Cardiac septum (tissue), 1 donor: ENCODE results near the gene REXO4. TPM values are rescaled to one million over a fixed set of nuclear protein-coding genes. Genes with fewer than 3 reads are reported as not detected.

Experiments used
- DNase-seq: peaks from one replicate; pipeline ENCODE4 v3.0.0-alpha.2; 2020; ENCODE audit warnings: low spot score
- intact Hi-C: fragments of 100-400 bp; cut with DNase I; formaldehyde crosslinking; loops from one replicate; pipeline ENCODE4 v1.14.0; 2022
- total RNA-seq: library from RNA; stranded (reverse); fragmentation: NEBNext Ultra II Directional; extraction: Animal tissue kit (Norgen Biotek cat#: 25700); gene quantifications from one replicate; pipeline ENCODE4 v1.2.1, GENCODE V29; 2021
- donor health status: DM: no; HTN: no; CAD: no.

REXO4 gene
- total RNA-seq, 1 donor from 2014 or later, result 12.2 TPM

DNA sequence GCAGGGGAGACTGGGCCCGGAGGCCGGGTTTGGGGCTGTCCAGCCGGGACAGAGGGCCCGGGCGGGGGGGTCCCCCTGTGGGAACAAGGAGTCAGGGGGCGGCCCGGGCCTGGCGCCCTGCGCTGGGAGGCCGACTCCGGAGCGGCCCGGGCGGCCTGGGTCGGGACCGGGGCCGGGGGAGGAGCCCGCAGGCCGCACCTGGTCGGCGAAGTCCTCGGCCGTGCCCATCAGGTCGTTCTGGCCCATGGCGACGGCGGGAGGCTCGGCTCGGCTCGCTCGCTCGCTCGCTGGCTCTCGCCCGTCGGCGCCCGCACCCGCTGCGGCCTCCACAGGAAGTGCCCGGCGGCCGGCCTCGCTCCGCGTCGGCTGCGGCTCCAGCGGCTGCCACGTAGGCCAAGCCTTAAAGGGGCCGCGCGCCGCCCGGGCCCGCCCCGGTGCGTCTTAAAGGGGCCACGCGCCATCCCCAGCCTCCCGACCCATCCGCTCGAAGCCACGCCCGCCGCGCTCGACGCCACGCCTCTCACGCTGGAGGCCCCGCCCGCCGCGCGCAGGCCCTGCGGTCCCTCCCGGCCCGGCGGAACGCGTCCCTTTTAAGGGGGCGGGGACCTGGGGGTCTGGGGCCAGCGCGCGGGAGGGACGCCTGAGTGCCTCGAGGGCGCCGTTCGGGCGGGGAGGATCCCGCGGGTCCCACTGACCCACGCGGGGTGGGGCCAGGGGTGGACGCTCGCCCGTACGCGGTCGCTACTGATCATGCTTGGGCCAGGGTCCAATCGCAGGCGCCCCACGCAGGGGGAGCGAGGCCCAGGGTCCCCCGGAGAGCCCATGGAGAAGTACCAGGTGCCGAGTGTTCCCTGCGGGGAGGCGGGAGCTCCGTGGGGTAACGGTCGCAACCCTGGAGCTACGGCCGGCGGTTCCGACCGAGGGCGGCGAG is 41.8 kb downstream of the REXO4 start, which contains the start of the genes STKLD1 and SURF4:
Gene STKLD1 (plus strand): TSS at position 643 of the 931 bp plus-strand sequence. CDS start 108 bp downstream, at position 751.
Gene SURF4 (minus strand): TSS at position 337 of the 931 bp plus-strand sequence. CDS start 91 bp downstream, at position 246.
- intact Hi-C loops, result loop anchor here (1.0 kb wide), 2 partner anchors 28 to 40 kb away; partner anchors contain the start of genes MED22, RPL7A and SURF6
- DNase-seq, result peak; percentile 98

DNA sequence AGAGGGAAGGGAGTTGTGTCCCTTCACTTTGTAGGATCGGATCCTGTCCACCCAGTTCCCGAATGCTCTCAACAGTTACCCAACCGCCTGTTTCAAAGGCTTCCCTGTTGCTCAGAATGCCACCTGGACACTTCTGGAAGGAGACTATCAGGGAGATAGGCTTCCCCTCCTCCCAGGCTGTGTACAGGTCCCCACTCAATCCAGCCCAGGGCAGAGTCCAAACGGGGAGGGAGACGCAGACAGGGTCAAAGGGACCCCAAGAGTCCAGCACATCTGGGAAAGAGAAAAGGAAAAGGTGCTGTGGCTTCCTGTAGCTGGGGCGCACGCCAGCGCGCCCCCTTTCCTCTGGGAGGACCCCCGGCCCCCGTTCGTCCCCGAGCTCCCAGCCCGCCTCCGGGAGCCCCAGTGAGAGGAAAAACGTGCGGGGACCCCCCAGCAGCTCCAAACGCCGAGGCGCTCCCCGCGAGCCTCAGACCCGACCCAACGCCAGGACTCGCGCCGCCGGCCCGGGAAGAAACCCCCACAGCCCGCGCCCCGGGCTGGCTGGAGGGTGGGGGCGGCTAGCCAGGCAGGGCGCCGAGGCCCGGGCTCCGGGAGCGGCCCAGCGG is 42.6 kb downstream of the REXO4 start:
- no peak for DNase-seq
- intact Hi-C loops, result no loop called here

DNA sequence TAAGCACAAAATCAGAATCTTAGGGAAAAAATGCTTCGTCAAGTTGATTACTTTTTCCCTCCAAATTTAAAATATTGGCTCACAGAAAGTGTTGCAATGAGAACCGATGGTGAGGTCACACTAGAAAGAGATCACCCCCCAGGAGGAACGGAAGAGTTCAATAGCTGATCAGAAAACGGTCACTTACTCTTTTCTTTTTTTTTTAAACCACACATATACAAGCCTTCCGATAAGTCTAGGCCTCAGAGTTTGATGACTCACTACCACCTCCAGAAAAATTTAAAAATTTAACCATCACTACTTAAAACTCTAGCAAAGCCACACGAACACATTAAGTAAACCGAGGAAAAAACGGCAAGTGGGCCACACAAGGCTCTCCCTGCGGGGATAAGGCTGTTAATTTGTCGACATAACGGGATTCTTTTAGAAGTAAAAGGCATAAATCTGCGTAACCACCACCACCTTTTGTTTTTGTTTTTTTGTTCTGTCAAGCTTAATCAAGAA is 43.1 kb downstream of the REXO4 start:
- intact Hi-C loops, result loop anchor here (5.0 kb wide), 1 partner anchor 43 kb away; the partner anchor contains the start of gene REXO4

DNA sequence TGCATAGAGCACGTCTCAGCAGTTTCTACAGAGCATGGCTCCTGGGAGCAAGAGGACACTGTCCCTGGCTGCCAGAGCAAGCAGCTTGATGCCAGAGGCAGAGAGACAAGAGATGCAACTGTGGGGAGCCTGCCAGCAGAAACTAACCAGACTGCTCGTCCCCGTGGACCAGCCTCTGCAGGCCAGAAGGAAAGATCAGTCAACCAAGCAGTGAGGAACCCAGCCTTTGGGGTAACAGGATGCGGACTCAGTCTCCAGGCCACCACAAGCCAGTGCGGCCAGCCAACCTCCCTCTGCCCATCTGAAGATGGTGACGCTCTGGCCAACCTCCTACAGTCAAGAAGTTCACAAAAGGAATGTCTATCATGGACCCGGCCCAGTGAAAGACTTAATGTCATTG is 45.7 kb downstream of the REXO4 start:
- intact Hi-C loops, result loop anchor here (5.0 kb wide), 1 partner anchor 45 kb away; the partner anchor contains the start of gene REXO4
- DNase-seq, result no peak

More for the DNA sequence above, 43.1 kb downstream of the REXO4 start:
- no peak for DNase-seq

DNA sequence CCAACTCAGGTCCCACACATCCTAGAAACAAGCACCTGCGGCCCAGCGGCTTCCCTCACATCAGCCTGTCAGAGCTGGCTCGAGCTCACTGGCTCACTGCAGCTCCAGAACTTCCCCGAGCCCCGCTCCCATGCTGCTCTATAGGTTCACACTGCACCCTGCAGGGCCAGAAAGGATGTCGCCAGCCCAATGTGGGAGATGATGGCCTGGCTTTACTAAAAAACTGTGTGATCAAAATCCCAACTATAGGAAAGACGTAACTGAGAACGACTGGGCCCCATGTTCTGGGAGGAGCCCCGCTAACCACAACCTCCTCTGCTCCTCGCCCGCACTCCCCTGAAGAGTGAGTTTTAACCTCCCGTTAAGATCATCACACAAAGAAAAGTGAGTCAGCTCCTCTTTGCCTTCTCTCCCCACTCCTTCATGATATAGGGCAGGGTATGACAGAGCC is 46.5 kb downstream of the REXO4 start:
- intact Hi-C loops, result loop anchor here (5.0 kb wide), 1 partner anchor 46 kb away; the partner anchor contains the start of gene REXO4
- DNase-seq, result no peak

DNA sequence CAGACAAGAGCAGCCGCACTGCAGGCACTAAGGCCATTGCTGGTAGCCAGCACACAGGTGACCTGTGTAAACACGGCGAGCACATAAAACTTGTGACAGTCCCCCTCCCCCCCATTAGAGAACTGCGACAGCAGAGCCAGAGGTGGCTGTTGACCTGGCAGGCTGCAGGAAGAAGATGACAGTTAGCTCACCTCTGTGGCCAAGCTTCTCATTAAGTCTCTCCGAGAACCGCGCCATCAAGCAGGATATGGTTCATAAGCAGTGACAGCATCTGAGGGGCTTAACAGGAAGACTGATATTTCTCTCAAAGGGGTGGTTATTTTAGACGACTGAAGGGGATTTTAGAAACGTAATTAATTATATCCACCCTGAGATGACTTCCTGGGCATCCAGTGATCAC is 47.1 kb downstream of the REXO4 start:
- DNase-seq, result no peak
- intact Hi-C loops, result loop anchor here (5.0 kb wide), 1 partner anchor 47 kb away; the partner anchor contains the start of gene REXO4

DNA sequence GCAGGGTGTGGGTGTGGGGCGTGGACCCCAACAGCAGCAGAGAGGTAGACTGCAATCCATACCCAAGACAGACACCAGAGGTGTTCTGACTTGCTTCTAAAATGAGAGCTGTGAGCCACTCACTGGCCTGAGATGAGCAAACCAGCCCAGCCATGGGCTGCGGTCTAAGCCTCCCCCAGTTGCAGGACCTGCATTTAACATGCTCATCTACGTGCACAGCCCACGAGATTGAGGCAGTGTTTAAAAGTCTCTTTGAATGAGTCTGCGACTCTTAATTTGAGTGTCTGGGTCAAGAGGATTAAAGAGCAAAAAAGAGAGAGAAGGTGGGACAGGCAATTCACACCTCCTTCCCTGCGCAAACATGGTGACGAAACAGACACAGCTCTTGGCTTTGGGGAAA is 47.9 kb downstream of the REXO4 start:
- intact Hi-C loops, result loop anchor here (5.0 kb wide), 1 partner anchor 47 kb away; the partner anchor contains the start of gene REXO4
- no peak for DNase-seq

DNA sequence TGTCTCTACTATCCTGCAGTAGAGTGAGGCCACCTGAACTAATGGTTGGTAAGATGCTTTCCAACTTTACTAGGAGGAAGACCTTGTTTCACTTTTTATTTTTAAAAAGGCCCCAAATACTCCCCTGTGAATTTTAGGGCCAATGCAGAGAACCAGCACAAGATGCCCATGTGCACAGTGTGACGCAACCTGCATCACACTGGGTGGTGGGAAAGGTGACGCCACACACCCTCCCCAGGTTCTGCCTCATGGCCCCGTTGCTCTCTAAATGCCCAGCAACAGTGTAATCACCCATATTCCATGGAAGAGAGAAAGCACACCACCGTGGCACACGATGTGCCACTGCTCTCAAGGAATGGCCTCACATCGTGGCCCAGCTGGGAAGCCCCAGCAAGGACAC is 48.4 kb downstream of the REXO4 start:
- intact Hi-C loops, result no loop called here
- no peak for DNase-seq

DNA sequence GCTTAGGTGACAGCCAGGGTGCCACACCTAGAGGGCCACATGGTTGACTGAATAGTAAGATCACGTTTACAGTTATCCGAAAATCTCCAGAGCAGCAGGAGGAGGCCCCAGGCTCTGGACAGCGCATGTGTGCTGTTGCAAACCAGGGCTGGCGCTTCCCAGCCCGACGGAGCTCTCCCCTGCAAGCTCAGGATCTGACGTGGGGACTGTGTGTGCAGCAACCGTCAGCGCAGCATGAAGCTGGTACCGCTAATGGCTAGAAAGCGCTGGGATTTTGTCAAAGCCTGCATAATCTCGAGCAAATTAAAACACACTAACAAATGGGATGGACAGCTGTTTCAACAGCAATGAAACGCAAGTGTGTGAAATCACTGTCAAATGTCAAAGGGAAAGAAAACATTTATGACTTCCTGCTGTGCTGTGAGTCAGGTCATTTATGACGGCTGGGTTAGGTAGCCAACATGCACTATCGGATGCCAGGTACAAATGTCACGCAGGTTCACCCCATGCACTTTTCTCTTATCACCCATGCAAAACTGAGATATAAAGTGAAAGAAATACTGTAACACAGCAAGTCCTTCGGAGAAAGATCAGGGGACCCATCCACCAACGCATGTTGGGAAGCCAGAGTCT is 49.4 kb downstream of the REXO4 start:
- intact Hi-C loops, result no loop called here
- DNase-seq, result no peak

DNA sequence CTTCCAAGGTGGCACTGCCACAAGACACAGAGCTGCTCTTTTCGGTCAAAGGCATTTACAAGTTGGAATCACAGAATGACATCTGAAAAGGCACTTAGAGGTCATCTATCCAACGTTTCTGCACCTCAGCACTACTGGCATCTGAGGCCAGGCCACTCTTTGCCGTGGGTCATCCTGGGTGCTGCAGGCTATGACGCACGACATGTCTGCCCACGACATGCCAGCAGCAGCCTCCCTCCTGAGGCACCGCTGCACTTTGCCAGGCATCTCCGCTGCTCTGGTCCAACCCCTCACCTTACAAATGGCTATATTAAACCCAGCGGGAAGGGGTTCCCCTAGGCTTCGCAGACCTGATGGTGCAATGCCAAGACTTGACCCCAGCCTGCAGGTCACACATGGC is 50.0 kb downstream of the REXO4 start:
- intact Hi-C loops, result no loop called here
- DNase-seq, result no peak

DNA sequence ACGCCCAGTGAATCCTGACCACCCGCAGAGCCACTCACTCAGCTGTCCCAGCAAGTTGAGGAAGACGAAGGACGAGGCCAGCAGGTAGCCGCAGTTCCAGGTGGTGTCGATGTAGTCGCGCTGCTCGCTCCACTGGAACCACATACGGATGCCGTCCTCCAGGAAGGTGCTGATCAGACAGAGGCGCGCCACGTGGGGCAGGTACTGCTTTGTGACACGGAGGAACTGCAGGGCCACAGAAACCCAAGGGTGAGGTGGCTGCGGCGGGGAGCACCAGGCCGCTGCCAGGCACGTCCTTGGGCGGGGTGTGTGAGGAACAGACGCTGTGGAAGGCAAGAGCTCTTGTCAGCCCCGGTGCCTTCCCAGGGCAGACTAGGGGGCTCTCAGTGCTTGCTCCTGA is 50.6 kb downstream of the REXO4 start:
- intact Hi-C loops, result no loop called here
- no peak for DNase-seq

DNA sequence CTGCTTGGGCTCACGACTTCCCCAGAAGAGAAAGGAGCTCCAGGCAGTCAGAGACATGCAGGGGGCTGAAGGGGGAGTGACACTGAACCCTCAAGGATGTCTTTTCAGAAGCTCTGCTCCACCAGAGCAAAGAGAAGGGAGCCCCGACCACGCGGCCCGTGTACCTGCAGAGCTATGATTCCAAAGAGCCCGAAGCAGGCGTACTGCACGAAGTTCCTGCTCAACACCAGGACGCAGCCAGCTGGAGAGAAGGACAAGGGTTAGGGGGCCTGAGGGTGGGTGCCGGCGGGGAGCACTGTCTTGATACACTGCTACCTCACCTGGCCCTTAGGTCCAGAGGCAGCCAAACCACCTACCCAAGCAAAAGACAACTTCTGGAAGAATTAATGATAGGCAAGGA is 51.4 kb downstream of the REXO4 start:
- DNase-seq, result no peak
- intact Hi-C loops, result no loop called here

DNA sequence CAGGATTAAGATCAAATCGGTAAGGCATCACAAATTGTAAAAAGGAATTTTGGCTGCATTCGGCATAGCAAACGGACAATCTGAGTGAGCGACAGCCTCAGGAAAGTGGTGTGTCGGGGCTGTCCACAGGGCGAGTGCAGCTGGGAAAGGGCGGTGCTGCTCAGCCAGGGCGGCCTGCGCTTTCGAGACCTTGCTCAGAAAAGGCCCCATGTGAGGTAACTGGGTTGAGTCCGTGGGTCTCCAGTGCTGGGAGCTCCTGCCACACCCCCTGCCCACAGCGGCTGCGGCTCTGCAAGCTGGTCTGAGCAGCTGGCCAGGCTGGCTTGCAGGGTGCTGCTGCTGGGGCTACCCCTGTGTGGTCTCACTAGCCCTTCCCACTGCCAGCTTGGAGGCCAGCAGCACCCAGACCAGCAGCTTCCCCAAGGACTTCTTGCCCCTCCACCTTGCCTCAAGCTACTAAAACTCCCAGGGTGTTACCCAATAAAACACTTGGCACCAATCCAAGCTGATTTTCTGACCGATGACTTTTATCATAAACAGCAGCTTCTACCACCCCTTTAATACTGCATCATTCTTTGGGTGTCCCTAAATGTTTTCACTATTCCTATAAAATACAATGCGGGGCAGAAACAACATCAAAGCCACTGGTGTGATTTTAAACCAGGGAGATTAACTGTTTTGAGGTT is 55.3 kb downstream of the REXO4 start:
- no peak for DNase-seq
- intact Hi-C loops, result no loop called here

DNA sequence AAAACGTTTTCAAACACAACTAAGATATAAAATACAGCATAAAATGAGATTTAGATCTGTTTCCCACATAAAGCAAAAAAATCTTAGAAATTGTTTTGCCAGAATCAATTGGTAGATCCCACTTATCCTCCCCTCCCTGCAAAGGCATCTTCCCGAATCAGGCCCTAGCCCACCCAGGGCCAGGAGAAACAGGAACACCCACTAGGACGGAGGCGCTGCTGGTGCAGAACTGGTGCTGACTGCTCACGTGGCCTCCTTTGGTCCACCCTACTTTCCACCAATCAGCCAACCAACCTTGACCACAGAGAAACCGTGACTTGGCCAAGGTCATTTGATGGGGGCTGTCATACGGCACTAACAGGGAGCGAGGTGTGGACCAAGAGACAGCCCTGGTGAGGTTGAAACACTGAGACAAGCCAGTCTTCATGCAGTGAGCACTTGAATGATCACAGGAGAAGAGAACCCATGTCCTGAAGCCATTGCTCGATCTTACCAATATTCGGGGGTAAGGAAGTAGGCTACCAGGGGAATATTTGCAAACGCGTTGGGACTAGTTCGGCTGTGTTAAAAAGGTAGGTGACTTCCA is 56.2 kb downstream of the REXO4 start:
- no peak for DNase-seq
- intact Hi-C loops, result no loop called here

DNA sequence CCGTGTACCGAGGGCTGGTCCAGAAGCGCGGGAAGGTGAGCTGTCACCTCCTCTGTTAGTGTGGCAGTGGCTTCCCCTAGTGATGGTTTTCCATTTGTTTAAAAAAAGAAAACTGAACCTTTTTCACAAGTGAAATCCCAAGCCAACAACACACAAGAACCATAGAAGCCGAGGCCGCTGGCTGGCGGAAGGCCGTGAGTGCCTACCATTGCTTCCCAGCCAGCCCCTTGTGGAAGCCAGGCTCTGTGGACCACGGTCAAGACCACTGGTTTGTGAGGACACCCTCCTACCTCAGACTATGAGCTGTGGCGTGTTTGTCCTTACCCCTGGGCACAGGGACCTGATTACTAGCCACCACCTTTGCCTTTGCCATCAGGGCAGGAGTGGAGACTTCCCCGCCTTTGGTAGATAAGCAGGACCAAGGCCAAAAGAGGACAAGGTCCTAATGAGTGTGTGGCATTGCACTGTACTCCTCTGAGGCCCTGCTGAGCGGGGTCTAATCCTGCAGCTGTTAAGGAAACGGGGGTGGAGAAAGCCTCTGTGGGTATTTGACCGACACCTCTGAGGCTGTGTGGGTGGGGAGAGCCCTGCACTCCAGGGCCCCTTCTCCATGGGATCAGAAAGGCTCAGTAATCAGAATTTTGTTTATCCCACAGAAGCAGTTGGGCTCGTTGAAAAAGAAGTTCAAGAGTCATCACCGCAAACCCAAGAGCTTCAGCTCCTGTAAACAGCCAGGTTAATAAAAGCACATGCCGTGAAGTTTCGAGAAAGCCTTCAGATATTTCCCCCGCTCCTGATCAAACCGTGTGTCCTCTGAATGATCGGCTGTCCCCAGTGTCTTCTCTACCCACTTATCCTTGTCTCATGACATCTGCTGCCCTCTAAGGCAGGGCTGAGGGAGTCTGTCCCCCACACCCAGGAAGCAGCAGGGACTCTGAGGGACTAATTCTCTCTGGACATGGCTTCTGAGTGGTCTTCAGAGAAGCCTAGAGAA is 57.1 kb downstream of the REXO4 start:
- DNase-seq, result no peak
- intact Hi-C loops, result no loop called here

DNA sequence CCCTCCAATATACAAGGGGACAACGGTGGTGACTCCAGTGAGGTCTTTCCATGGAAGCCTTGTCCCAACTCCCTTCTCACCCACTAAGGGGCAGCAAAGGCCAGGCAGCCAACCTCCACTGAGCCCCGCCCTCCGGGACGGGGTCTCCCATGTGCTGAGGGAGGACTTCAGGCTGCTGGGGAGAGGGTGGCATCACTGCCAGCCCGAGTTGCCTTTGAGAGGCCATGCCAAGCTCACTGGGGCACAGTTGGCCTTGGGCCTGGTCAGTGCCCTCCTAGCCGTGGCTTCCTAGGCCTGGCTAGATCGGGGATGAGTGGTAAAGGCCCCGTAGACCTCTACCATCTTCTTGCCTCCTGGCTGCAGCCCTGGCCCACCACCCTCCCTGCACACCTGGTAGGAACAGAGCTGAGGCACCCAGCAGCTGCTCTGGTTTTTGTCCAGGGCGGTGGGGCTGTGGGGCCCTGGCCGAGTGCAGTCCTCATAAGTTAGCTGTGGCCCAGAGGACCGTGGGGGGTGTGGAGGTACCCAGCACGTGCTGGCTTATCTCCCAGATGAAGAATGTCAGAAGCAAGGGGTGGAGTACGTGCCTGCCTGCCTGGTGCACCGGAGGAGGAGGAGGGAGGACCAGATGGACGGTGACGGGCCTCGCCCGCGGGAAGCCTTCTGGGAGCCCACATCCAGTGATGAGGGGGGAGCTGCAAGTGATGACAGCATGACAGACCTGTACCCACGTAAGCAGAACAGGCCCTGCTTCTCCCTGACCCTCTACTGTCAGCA is 58.2 kb downstream of the REXO4 start:
- DNase-seq, result no peak
- intact Hi-C loops, result no loop called here

DNA sequence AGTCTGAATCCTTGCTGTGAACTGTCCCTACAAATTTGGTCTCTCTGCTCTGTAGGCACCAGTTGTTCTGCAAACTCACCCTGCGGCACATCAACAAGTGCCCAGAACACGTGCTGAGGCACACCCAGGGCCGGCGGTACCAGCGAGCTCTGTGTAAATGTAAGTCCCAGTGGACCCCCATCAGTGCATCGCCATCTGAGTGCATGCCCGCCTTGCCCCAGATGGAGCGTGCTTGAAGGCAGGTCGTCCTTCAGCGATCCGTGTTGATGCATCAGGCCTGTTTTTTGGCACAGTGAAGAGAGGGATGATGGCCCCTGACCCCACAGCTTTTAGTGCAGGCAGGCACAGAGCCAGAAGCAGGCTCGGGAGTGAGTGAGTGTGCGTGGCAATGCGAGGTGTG is 60.2 kb downstream of the REXO4 start:
- no peak for DNase-seq
- intact Hi-C loops, result no loop called here
